ENCODE data around the gene NFE2L1.
A peak's percentile ranks its signal among the peaks of the same experiment; 100 is the strongest.
"Not testable (repeated sequence)": the region's sequence is repeated elsewhere in the genome, so short reads cannot be mapped to it uniquely, and the experiment has no call there.

NFE2L1 gene

GRCh38 chr17:48023400-48024148 is 24.6 kb upstream of the NFE2L1 start:
- peak; percentile 24 to 35 for DNase-seq

DNA sequence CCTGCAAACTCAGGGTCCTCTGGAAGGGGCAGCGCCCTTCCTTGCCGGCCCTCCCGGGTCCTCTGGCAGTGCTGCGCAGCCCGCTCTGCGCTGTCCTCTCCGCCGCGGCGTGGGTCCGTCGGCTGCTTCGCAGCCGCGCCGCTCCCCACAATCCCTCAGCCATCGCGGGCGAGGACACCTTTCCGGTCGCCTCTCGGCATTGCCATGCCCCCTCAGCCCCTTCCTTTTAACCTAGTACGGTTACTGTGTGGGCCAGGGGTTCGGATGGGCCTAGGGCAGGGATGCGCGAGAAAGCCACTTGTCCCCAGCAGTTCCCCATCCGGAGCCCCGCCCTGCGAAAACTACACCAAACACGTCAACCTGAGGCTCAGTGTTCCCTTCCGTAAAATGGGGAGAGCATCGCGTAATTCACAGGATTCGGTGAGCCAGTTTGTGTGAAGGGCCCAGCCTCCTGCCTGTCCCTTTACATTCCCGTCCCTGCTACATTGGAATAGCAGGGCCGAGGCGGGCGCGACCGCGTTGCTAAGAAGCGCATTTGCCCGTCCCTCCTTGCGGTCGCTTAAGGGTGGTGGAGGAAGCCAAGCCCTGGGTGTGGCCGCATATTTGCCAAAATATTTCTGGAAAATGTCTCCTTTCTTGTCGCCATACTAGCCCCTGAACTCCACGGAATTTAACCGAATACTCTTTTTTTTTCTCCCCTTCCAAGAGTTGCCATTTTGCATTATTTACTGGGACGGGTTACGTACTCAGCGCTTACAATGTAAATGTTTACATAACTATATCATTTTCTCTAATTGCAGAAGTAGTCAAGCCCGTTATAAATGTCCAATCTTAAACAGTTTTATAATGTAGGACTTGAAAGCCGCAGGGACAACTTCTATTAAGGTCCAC is 23.8 kb upstream of the NFE2L1 start:
- peak; percentile 17 for DNase-seq

DNA sequence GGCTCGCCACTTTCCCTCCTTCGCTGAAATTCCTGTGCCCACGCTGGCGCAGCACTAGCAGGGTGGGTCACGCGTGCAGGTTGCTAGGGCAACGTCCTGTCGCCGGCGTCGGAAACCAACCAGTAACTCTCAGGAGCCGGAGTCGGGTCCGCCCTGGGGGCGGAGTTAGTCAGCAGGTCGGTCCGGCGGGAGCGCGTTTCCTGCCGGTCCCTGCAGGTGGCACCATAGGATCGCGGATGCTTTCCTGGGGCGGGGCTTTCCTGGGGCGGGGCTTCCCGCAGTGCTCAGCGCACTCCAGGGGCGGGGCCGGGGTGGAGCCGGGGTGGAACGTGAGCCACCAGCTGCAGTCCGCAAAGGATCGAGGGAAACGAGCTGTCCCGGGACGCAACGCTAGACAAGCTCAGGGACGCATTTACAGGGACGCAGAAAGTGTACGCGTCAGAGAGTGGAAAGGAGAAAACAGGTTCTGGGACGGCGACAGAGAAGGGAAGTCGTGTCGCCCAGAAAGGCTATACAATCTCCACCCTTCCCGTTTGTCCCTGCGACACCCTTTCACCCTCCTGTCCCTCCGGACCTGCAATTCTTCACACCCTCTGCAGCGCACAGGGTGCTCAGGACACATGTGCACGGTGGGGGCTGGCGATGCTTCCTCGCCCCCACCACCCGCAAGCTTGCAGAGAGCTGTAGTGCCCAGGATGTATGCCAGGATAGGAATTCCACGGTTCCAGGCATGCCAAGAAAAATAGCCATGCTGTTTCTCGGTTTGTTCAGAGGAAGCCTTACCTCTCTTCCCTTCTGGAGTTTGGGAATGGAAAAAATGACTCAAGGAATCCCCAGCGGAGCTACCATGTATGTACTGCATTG is 22.9 kb upstream of the NFE2L1 start:
- peak; percentile 97 to 99 for DNase-seq

- no peak for DNase-seq
Measured at GRCh38 chr17:48025904-48026501, 22.2 kb upstream of the NFE2L1 start.

DNA sequence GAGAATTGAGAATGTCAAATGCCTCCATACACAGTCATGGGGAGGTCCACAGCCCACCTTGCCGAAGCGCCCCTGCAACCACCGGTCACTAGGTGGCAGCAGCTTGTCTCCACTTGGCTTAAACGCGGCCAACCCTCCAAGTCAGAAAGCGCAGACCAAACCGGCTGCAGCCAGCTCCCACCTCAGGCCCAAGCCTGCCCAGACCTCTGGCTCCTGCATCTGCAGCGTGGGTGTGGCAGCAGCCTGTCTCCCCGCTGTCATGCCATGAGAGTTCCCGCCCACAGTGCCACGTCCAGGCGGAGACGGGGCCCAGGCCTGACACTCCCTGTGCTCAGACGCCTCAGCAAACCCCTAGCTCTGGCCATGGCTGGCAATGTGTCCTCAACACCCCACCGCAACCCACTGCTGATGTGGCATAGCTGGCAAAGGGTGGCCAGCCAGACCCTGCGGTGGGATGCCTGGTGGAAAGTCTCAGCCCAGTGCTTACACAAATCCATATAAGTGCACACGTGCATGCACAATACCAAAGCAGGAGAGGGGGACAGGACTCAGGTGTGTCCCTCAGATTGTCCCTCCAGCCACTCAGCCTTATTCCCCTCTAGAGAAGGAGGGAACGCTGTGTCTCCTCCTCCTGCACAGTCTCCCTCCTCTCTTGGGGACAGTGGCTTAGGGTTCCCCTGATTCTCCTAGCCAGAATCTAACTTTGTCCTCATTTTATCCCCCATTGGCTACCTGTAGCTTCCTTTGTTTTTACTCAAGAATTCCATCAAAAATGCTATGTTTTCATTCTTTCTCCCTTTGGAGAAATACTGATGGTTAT is 21.4 kb upstream of the NFE2L1 start:
- DNase-seq, result peak; percentile 62 to 64

DNA sequence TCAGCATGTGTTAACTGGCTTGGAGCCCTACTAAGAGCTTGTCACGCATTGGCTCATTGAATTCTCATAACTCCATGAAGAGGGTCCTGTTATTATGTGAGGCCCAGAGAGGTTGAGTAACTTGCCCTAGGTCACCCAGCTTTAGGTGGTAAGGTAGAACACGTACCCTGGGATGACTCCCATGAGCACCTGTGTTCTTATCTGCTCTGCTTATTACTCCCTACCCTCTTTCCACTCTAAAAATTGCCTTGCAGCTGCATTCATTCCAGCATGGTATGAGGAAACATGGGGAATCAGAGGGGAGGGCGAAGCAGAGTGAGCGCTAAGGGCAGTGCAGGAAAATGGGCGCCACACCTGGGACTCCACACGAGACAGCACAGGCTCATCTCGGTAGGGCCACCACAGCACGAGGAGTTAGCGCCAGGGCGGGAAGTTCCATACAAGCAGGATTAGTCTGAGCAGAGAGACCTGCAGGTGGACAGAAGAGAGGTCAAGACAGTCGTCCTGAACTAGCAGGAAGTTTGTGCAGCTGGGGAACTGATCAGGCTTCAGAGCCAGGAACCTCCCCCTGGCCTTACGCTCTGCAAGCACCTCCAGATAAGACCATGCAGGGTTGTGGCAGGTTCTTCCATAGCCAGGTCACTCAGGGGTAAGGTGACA is 20.7 kb upstream of the NFE2L1 start:
- DNase-seq, result no peak

GRCh38 chr17:48028736-48029135 is 19.4 kb upstream of the NFE2L1 start:
- no peak for DNase-seq

GRCh38 chr17:48030531-48030930 is 17.6 kb upstream of the NFE2L1 start:
- no peak for DNase-seq

- no peak for DNase-seq
Measured at GRCh38 chr17:48031966-48032365, 16.2 kb upstream of the NFE2L1 start.

GRCh38 chr17:48034734-48035133 is 13.4 kb upstream of the NFE2L1 start:
- not testable (repeated sequence) for DNase-seq

- no peak for DNase-seq
Measured at GRCh38 chr17:48036693-48037035, 11.5 kb upstream of the NFE2L1 start.

DNA sequence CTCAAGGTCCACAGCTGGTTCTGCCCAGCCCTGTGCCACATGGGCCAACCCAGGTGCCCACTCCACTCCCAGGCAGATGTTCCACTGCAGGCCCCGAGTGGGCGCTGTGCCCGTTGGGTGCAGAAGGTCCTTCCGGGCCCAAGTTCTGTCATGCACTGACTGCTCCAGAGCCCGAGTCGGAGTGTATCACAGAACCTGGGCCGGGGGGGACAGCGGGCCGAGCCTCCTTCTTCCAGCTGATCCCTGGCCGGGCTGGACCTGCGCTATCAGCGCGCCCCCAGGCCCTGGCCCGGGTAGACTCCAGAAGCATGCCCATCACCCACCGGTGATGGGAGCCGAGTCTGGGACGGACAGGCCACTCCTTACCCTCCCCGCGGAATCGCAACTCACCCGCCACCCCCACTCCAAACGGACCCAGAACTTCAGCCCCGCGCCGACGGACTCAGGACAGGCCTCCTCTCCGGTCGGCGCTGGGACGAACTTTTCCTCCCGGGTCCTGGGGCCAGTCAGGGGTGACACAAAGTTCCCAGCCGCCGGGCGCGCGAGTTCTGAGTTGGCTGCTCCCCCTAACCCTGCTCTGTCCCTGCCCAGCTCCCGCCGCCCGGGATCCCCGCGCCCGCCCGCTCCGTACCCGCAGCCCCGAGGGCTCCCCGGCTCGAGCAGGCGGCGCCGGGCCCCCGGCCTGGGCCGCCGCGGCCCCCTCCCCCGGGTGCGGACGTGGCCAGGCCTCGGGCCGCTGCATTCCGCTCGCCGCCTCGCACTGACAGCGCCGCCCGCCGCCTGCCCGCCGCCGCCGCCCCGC is 10.9 kb upstream of the NFE2L1 start, which contains the start of gene COPZ2:
TSS of gene COPZ2 (minus strand) at position 762 of the 802 bp plus-strand sequence. CDS start at position 742, 20 bp downstream.
- DNase-seq, result peak; percentile 46 to 50

DNA sequence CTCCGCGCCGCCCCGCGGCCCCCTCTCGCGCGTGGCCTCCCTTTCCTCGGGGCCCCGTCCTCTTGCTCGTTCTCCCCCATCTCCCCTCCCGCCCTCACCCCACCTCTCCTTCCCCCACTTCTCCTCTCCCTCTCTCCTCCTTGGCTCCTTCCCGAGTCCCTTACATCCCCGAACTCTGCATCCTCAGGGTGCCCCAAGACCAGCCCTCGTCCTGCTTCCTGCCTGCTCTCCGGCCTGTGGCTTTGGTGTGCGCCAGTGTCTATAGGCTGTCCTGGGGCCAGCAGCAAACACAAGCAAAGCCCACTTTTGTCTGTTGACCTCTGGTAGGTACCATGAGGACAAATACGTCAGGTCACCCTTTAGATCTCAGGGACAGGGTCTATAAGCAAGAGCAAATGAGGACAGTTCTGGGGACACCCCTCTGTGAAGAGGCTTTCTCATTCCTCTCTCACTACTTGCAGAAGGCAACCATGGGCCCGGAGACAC is 10.3 kb upstream of the NFE2L1 start:
- no peak for DNase-seq

DNA sequence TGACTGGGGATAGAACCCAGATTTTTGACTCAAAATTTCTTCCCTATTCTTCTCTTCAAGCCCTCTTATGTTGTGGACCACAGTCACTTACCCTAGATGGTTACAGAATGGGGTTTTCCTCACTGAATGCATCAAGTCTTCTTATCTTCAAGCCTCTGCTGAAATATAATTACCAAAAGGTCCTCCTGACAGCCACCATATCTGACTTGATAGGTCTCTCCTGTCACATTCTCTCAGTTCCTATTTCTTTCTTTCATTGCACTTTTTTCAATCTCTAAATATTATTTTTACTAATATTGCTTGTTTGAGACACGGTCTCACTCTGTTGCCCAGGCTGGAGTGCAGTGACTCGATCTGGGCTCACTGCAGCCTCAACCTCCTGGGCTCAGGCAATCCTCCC is 9.5 kb upstream of the NFE2L1 start:
- DNase-seq, result no peak

DNA sequence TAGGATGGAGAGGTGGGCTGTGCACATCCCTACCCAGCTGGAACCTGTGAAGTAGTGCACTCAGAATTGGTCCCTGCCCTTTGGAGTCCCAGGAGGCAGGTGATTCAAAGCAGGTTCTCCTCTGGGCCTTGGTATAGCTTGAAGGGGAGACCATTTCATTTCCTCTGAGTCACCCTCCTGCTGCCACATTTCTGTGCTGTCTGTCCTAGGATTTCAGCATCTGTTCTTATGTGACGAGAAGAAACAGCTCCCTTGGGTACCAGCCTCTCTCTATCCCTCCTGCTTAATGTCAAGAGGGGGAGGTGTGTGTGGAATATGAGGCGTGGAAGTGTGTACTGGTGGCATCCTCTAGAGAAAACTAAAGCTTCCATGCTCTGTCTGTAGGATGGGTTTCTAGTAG is 5.0 kb upstream of the NFE2L1 start:
- DNase-seq, result no peak

GRCh38 chr17:48044851-48045250 is 3.3 kb upstream of the NFE2L1 start:
- DNase-seq, result no peak

DNA sequence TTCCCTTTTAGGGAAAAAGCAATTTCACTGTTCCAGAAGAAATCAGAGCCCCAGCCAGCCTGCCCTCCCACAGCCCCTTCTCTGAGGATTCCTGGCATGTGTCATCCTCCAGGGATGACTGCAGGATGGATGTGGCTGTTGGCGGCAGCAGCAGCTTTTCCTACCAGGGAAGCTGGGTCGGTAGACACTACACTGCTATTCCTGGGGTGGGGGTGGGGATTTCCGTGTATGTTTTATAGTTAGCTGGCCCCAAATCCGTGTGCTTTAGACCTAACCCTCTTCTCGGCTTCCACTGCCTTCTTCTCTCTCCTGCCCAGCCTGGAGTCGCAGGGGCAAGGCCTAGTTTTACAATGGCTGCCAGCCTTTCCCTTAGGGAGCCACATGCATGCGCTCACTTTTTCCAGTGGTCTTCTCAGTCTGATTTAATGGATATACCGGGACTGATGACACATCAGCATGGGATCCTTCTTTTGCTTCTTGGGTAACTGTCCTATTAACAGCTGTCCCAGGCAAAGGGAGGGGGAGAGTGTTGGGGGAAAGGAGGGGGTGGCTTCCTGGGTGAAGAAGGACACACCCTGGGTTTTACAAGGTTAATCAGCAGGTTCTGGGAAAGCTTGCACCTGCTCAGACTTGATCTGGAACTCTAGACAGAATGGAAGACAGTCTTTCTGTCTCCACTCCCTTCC is 2.7 kb upstream of the NFE2L1 start:
- no peak for DNase-seq

GRCh38 chr17:48046296-48046695 is 1.9 kb upstream of the NFE2L1 start:
- DNase-seq, result no peak

DNA sequence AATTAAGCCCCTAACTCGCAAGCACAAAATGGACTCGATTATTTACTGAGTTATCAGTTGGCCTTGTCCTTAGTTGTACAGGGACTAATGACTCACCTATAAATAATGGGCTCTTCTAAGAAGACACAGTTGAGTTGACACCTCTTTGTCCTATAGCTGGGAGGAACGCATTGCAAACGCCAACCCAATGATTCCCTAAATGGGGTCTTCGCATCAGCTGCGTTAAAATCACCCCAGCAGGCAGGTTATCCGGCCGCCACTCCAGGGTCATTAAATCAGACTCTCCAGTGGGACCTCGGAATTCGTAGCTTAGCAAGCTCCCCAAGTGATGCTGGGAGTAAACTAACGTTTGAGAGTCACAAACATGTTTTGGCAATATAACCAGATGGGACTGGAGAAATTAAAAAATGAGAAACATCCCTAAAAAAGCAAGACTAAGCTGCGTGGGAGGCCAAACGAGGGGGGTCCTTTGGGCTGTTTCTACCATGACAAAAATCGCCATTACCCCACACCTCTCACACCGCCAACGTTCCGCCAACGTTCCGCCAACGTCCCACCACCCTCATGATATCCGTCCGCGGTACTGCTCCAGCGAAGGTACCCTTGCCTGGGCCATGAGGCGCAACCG is 932 bp upstream of the NFE2L1 start:
- no peak for DNase-seq

Measured in stimulated activated CD4-positive, alpha-beta T cell treated with anti-CD3 and anti-CD28 coated beads, Interleukin-4, amount 100 ng/mL, for 4 hours (primary cell).